NT2/D1 (cell line): Measurements from ENCODE around the gene PLA2G2F.

Experiments
- SUZ12 ChIP-seq: IDR thresholded peaks from 2 replicates; pipeline ENCODE4 v1.6.1; 2011; ENCODE audit not compliant: insufficient read length, insufficient read depth; ENCODE audit errors: extremely low read depth
- YY1 ChIP-seq: IDR thresholded peaks from 2 replicates; pipeline ENCODE4 v1.6.1; 2011; ENCODE audit not compliant: insufficient read length, insufficient read depth
- ZNF274 ChIP-seq: IDR thresholded peaks from 2 replicates; pipeline ENCODE4 v1.6.1; 2011; ENCODE audit warnings: mild to moderate bottlenecking, low read depth, low read length

GRCh38 chr1:20190256-20191160 lies 51.4 kb downstream of the PLA2G2F start:
- TF ChIP-seq SUZ12 (no peak), YY1 (no peak), ZNF274 (no peak)
